Measurements from ENCODE around the gene C4A.
"Not testable (repeated sequence)": the region's sequence is repeated elsewhere in the genome, so short reads cannot be mapped to it uniquely, and the experiment has no call there.

C4A gene

GRCh38 chr6:31958741-31959739 lies 22.8 kb upstream of the C4A start, which contains the start of the genes NELFE and SKIC2:
Gene NELFE, minus strand, starts transcription at chr6:31958971. Its CDS starts 525 bp downstream, at chr6:31958446.
Gene SKIC2, plus strand, starts transcription at chr6:31959175. Its CDS starts 18 bp downstream, at chr6:31959193.
- peak; percentile 95 to 98 for DNase-seq (ENCODE audit: low read depth in 2 of 2)

GRCh38 chr6:31961616-31962015 lies 20.2 kb upstream of the C4A start:
- no peak for DNase-seq (ENCODE audit: low read depth in 2 of 2)

- no peak for DNase-seq (ENCODE audit: low read depth in 2 of 2)
Observed at GRCh38 chr6:31963921-31964320, 17.9 kb upstream of the C4A start.

- no peak for DNase-seq (ENCODE audit: low read depth in 2 of 2)
Observed at GRCh38 chr6:31965700-31966099, 16.2 kb upstream of the C4A start.

- DNase-seq (ENCODE audit: low read depth in 2 of 2): no peak
Observed at GRCh38 chr6:31966506-31966905, 15.4 kb upstream of the C4A start.

GRCh38 chr6:31966997-31967925 lies 14.6 kb upstream of the C4A start:
- DNase-seq (ENCODE audit: low read depth in 2 of 2): no peak

- no peak for DNase-seq (ENCODE audit: low read depth in 2 of 2)
Observed at GRCh38 chr6:31967926-31968320, 13.9 kb upstream of the C4A start.

- no peak for DNase-seq (ENCODE audit: low read depth in 2 of 2)
Observed at GRCh38 chr6:31968326-31968725, 13.5 kb upstream of the C4A start.

- DNase-seq (ENCODE audit: low read depth in 2 of 2): no peak
Observed at GRCh38 chr6:31968791-31969711, 12.8 kb upstream of the C4A start.

- DNase-seq (ENCODE audit: low read depth in 2 of 2): no peak
Observed at GRCh38 chr6:31969712-31970603, 11.9 kb upstream of the C4A start.

- DNase-seq (ENCODE audit: low read depth in 2 of 2): no peak
Observed at GRCh38 chr6:31970604-31971271, 11.1 kb upstream of the C4A start.

- DNase-seq (ENCODE audit: low read depth in 2 of 2): no peak
Observed at GRCh38 chr6:31971279-31971992, 10.4 kb upstream of the C4A start.

- peak; percentile 97 to 98 for DNase-seq (ENCODE audit: low read depth in 2 of 2)
Observed at GRCh38 chr6:31971993-31972708, 9.7 kb upstream of the C4A start, which contains the start of gene DXO. Gene DXO, minus strand, starts transcription at chr6:31972138. Its CDS starts 463 bp downstream, at chr6:31971675.

GRCh38 chr6:31972709-31973350 lies 9.0 kb upstream of the C4A start:
- DNase-seq (ENCODE audit: low read depth in 2 of 2): no peak

GRCh38 chr6:31976065-31976464 lies 5.8 kb upstream of the C4A start:
- not testable (repeated sequence) for DNase-seq (ENCODE audit: low read depth in 2 of 2)

GRCh38 chr6:31977816-31978431 lies 3.9 kb upstream of the C4A start:
- no peak for DNase-seq (ENCODE audit: low read depth in 2 of 2)

- no peak for DNase-seq (ENCODE audit: low read depth in 2 of 2)
Observed at GRCh38 chr6:31978831-31979230, 3.0 kb upstream of the C4A start.

All from stimulated activated CD8-positive, alpha-beta memory T cell treated with anti-CD3 and anti-CD28 coated beads, Interleukin-7, amount 100 ng/mL, for 4 hours (primary cell).